ENCODE measurements around the gene C2CD4B.
A peak's percentile ranks its signal among the peaks of the same experiment; 100 is the strongest.

Gene C2CD4B

DNA sequence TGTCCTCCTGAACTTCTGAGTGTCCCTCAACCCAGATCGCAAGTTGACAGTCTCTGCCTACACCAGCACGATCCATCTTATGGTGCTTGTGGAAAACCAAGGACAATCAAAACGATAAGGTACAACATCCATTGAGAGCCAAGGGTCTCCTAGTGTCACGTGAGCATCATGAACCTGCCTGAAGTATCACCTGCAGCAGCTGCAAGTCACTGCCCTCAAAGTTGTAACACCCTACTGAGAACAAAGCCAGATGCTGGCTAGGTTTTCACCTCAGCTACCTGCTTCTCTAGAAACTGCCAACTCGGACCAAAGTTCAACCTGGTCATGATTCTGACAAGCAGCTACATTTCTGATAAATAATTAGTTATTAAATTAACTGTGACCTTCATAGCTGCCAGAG, 17.5 kb downstream of the C2CD4B start:
- DNase-seq = no peak

GRCh38 chr15:62147149-62147548, 17.9 kb downstream of the C2CD4B start:
- no peak for DNase-seq

- no peak for DNase-seq
Observed at GRCh38 chr15:62145015-62145735, 19.9 kb downstream of the C2CD4B start.

- DNase-seq = no peak
Observed at GRCh38 chr15:62142736-62143135, 22.3 kb downstream of the C2CD4B start.

DNA sequence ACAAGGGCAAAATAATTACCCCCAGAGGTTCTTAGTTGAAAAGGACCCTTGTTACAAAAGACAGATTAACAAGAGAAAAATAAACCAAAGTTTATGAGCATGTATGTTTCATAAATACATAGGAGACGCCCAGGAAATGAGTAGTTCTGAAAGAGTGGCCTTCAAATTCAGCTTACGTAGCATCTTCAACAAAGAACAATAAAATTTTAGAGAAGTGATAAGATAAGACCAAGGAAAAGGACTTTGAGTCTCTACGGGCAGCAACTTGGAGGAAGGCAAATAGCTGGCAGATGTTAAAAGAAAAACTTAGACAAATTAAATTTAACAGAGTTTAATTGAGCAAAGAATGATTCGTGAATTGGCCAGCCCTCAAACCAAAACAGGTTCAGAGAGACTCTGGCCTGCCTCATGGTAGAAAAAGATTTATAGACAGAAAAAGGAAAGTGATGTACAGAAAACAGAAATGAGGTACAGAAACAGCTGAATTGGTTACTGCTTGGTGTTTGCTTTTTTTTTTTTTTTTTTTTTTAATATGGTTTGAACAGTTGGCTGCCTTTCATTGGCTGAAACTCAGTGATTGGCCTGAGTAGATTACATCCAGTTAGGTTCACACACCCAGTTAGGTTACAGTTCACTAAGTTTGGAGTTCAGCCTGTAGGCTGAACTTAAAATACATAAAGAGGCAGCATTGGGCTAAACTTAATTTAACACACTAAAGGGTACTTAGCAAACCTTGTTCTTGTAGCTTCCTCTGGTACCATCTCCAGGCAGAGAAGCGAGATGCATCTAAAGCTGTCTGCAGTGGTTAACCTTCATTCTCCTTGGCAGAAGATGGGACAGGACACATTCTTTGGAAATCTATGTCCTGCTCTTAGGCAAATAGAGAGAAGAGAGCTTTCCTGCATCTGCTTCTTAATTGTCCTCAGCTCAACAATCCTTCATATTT, 23.2 kb downstream of the C2CD4B start:
- no peak for DNase-seq

GRCh38 chr15:62141200-62141599, 23.9 kb downstream of the C2CD4B start:
- no peak for DNase-seq

DNA sequence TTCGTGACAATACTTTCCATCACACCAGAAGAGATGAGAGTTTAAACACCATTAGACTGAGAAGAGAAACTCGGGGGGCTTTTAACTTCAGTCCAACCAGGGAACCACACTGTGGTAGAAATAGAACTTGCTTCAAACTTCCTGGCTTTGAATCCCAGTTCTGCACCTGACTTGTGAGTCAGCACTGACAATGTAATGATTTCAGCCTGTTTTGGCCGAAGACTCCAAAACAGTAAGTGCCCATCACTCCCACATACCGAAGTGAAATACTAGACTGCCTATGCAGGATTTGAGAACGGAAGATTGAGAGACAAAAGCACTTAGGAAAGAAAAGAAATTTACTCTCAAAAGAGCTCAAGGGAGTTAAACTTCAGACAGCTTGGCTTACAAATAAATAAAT, 27.0 kb downstream of the C2CD4B start:
- DNase-seq = no peak

DNA sequence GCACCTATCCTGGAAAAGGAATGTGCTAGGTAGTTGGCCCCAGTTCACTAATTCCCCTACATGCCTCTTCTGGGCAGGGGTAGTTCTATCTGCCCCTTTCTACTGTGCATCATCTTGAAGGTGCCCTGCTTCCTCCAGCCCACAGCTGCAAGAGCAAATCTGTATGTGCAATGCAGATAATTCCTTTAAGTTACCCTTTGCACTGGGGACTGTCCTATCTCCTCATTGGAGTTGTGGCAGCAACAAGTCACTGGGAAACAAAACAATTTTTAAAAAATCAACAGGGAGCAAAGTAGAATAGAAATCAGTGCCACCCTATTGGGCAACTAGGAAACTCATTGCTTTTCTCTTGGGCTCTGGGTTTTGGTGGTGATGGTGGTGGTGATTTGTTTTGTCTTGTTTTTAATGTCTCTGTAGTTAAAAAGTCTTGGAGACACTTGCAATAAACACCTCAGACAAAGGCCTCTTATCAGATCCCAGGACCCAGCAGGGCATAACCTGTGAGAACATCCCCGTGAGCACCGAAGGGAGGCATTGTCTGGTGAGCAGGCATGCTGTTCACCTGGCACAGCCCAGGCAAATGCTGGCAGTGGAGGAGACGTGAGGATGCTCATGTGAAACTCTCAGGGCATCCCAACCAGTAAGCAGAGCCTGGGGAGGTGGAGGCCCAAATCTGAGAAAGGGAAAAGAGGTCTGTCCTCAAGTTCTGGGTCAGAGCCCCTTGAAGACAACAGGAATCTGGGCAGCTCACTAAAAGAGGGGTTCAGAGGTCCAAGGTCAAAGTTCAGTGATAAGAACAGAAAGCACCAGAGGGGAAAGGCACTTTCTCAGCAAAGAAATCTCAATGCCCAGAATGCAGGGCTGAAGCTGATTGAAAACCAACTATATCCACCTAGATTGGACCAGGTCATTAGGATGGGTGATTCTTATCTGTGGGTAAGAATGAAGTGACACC, 27.9 kb downstream of the C2CD4B start:
- DNase-seq = no peak

- DNase-seq = no peak
Observed at GRCh38 chr15:62135532-62136134, 29.5 kb downstream of the C2CD4B start.

- DNase-seq = no peak
Observed at GRCh38 chr15:62133141-62133540, 31.9 kb downstream of the C2CD4B start.

DNA sequence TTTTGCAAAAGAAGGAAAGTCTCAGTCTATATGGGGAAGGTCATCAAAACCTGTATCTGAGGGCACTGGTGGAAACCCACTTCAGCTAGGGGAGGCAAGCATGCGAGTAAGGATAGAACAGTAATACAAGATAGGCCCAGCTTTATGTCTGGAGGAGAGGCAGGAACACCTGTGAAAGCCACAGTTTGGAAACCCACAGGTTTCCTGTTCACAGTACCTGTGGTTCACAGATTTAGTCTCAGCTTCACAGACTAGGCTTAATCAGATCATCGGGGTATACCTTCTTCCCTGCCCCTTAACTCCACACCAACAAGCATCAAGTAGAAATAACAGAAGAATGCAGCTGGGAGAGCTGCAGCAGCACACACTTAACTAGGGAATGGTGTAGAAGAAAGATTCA, 36.2 kb downstream of the C2CD4B start:
- DNase-seq = no peak

DNA sequence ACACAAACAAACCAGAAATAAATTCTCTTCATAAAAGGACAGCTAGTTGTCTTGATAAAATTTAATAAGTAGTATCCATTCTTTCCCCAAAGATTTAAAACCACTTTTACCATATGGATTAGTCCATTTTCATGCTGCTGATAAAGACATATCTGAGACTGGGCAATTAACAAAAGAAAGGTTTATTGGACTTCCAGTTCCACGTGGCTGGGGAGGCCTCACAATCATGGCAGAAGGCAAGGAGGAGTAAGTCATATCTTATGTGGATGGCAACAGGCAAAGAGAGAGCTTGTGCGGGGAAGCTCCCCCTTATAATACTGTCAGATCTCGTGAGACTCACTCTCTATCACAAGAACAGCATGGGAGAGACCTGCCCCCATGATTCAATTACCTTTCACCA, 38.7 kb downstream of the C2CD4B start:
- no peak for DNase-seq

DNA sequence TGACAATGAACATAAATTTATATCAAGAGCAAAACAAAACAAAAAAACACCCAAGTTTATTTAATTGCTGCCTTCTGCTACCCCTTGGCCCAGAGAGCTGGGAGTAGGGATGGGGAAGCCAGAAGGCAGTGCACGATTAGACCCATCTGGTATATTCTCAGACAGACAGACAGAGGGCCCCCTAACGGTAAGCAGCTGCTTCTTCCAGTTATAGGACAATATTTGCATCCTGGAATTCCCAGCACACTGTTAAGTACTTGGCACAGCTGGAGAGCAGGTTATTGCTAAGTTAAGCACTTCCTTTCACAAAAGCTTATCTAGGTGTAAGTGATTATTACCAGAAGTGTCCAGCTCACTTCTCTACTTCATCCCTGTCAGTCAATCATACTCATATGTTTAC, 39.3 kb downstream of the C2CD4B start:
- DNase-seq = no peak

DNA sequence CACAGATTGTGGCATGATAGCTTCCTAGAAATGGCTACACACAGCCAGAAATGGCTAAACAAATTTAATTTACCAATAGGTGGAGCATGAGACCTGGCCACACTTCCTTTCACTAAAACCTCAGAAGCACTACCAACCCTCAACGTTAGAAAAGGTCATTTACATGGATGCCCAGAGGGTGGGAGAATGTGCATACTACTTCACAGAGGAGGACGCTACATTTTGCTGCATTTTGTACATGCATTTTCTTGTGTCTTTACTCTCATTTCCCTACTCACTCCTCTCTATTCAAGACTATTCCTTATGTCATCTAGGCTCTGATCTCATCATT, 40.1 kb downstream of the C2CD4B start:
- no peak for DNase-seq

GRCh38 chr15:62124176-62124972, 40.7 kb downstream of the C2CD4B start:
- no peak for DNase-seq

DNA sequence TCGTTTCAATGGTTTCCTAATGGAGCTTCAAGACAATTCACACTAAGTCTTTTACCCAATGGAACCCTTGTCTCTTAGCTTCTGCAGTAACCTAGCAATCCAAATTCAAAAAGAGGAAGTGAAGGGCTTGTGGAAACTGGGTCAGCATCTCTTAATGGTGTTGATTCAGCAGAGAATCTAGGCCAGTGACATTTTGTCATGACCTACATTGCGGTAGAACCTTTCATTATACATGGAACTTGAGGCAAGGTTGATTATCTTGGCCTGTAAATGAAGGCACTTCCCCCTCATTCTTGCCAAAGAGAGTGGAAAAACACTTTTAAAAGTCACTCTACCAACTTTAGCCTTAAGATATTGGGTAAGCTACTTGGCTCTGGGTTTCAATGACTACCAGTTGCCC, 42.8 kb downstream of the C2CD4B start:
- no peak for DNase-seq

- no peak for DNase-seq
Observed at GRCh38 chr15:62121273-62122015, 43.6 kb downstream of the C2CD4B start.

- DNase-seq = no peak
Observed at GRCh38 chr15:62120776-62121175, 44.3 kb downstream of the C2CD4B start.

- DNase-seq = no peak
Observed at GRCh38 chr15:62119874-62120273, 45.2 kb downstream of the C2CD4B start.

DNA sequence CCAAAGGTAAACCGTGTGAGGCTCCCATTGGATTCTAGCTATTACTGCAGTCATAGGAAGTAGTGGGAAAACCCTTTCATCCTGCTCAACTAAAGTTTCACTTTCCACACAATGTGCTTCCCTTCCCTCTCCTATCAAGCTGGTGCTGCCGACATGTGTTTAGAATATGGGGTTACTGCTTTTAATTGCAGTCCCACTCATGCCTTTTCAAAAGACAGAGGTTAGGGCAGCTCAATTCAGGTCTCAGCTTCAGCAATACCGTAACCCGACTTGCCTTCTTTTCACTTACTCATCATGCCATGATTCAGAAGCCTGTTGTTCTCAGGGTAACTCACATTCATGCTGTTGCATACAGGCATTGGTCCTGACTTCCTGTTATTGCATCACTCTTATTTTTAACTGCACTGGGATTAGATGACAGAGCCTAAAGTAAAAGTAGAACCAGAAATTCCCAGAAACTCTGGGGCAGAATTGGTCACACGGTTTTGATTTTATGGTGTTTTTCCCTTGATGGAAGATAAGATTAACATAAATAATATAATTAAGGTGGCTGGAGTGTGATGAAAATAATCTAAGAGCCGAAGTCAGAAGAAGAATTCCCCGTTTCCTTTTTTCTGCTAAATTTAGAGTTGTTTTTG, 45.7 kb downstream of the C2CD4B start:
- DNase-seq = peak; percentile 27

Measured in stimulated activated CD4-positive, alpha-beta T cell treated with anti-CD3 and anti-CD28 coated beads, Interleukin-15, amount 100 ng/mL, for 24 hours (primary cell).